ENCODE data around the gene LZTR1.
A peak's percentile ranks its signal among the peaks of the same experiment; 100 is the strongest.

LZTR1 gene

DNA sequence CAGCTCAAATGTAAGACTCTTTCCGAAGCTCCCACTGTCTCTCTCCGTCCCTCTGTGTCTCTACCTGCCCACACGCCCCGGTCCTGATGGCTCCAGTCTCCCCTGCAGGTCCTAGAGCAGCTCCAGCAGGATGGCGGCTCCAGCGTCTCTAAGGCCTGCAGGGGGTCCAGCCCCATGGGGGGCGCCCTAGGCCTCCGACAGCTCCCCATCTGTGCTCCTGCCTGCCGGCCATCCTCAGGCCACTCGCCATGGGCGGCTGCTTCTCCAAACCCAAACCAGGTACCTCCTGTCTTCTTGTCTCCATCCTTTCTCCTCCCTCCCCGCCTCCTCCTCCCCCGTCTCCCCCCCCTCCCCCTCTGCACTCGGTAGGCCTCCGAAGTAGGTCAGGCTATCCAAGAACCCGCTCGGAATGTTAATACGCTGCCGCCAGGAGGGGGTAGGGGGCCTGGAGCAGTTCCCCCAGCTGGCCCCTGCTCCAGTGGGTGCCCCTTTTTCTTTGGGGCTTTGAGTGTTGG lies 14.3 kb upstream of the LZTR1 start:
- Histone ChIP-seq H3K23ac (ENCODE audit: low read depth, low read length, poor library complexity) (peak overlapping the region; percentile 69), H3K18ac (ENCODE audit: low read length) (peak overlapping the region; percentile 95), H3K36me3 (replicated peaks in 1 of 2; ENCODE audit: control insufficient read depth in 2 of 2, insufficient read depth in 2 of 2, low read length in 2 of 2) (no peaks in the 10 kb centered on the region), H3K27me3 (ENCODE audit: control insufficient read depth in 3 of 3, insufficient read depth in 3 of 3, low read depth in 1 of 3, low read length in 3 of 3) (peaks cover 0 to 46% (median 0%) of the 10 kb centered on the region in 3 experiments), H3K27ac (replicated peaks; ENCODE audit: low read length) (peak overlapping the region; percentile 46), H3K4me1 (ENCODE audit: control insufficient read depth in 2 of 2, insufficient read depth in 1 of 2, low read depth in 1 of 2, low read length in 2 of 2) (peaks cover 32 to 37% of the 10 kb centered on the region in 2 donors), H3K79me1 (ENCODE audit: low read depth, low read length) (peaks cover 3% of the 10 kb centered on the region), H2BK12ac (ENCODE audit: low read length) (peak overlapping the region; percentile 95), H3K9ac (ENCODE audit: low read depth, low read length, poor library complexity) (peak overlapping the region; percentile 78), H2BK15ac (ENCODE audit: low read length) (peak overlapping the region; percentile 86), H3K4me2 (ENCODE audit: insufficient read depth, low read length, poor library complexity, severe bottlenecking) (no peak overlapping the region), H3K14ac (ENCODE audit: low read length) (no peak overlapping the region), H2AFZ (ENCODE audit: low read length) (peak overlapping the region; percentile 52), H3K4me3 (ENCODE audit: low read length in 2 of 2) (no peak overlapping the region), H4K91ac (ENCODE audit: low read depth, low read length, poor library complexity) (no peak overlapping the region), H2BK120ac (ENCODE audit: low read depth, low read length) (peak overlapping the region; percentile 88), H3K9me3 (replicated peaks in 1 of 2; ENCODE audit: control insufficient read depth in 2 of 2, insufficient read depth in 1 of 2, low read depth in 1 of 2, low read length in 2 of 2) (no peaks in the 10 kb centered on the region), H2BK5ac (ENCODE audit: low read length) (peak overlapping the region; percentile 56), H3K4ac (ENCODE audit: low read length) (peak overlapping the region; percentile 70), H4K8ac (ENCODE audit: low read depth, low read length) (no peak overlapping the region), H2AK5ac (ENCODE audit: low read depth, low read length) (peak overlapping the region; percentile 95)
- WGBS, 2 donors (ENCODE audit: extremely low coverage in 2 of 2, insufficient read length in 2 of 2, insufficient replicate concordance in 1 of 2), result no CpG with 5 or more reads among the region's 19 CpGs
- no peak for DNase-seq (ENCODE audit: low spot score)

- Histone ChIP-seq H3K4me1 (ENCODE audit: control insufficient read depth in 2 of 2, insufficient read depth in 1 of 2, low read depth in 1 of 2, low read length in 2 of 2) (peaks cover 35 to 38% of the 10 kb centered on the region in 2 donors), H3K23ac (ENCODE audit: low read depth, low read length, poor library complexity) (peak overlapping the region; percentile 40), H3K18ac (ENCODE audit: low read length) (peak overlapping the region; percentile 95), H4K8ac (ENCODE audit: low read depth, low read length) (no peak overlapping the region), H3K9ac (ENCODE audit: low read depth, low read length, poor library complexity) (no peak overlapping the region), H3K14ac (ENCODE audit: low read length) (no peak overlapping the region), H3K4me2 (ENCODE audit: insufficient read depth, low read length, poor library complexity, severe bottlenecking) (no peak overlapping the region), H3K27ac (replicated peaks; ENCODE audit: low read length) (peak overlapping the region; percentile 46), H3K79me1 (ENCODE audit: low read depth, low read length) (peaks cover 3% of the 10 kb centered on the region), H2BK15ac (ENCODE audit: low read length) (peak overlapping the region; percentile 86), H2BK120ac (ENCODE audit: low read depth, low read length) (peak overlapping the region; percentile 95), H3K9me3 (replicated peaks in 1 of 2; ENCODE audit: control insufficient read depth in 2 of 2, insufficient read depth in 1 of 2, low read depth in 1 of 2, low read length in 2 of 2) (no peaks in the 10 kb centered on the region), H3K36me3 (replicated peaks in 1 of 2; ENCODE audit: control insufficient read depth in 2 of 2, insufficient read depth in 2 of 2, low read length in 2 of 2) (no peaks in the 10 kb centered on the region), H2BK5ac (ENCODE audit: low read length) (peak overlapping the region; percentile 43), H2AK5ac (ENCODE audit: low read depth, low read length) (peak overlapping the region; percentile 95), H4K91ac (ENCODE audit: low read depth, low read length, poor library complexity) (no peak overlapping the region), H2AFZ (ENCODE audit: low read length) (peak overlapping the region; percentile 52), H3K27me3 (ENCODE audit: control insufficient read depth in 3 of 3, insufficient read depth in 3 of 3, low read depth in 1 of 3, low read length in 3 of 3) (peaks cover 0 to 39% (median 0%) of the 10 kb centered on the region in 3 experiments), H3K4me3 (ENCODE audit: low read length in 2 of 2) (no peak overlapping the region), H3K4ac (ENCODE audit: low read length) (no peak overlapping the region), H2BK12ac (ENCODE audit: low read length) (peak overlapping the region; percentile 95)
- WGBS, 2 donors (ENCODE audit: extremely low coverage in 2 of 2, insufficient read length in 2 of 2, insufficient replicate concordance in 1 of 2), result no CpG with 5 or more reads among the region's 7 CpGs
- no peak for DNase-seq (ENCODE audit: low spot score)
These were observed 13.7 kb upstream of the LZTR1 start for GRCh38 chr22:20968281-20968977.

DNA sequence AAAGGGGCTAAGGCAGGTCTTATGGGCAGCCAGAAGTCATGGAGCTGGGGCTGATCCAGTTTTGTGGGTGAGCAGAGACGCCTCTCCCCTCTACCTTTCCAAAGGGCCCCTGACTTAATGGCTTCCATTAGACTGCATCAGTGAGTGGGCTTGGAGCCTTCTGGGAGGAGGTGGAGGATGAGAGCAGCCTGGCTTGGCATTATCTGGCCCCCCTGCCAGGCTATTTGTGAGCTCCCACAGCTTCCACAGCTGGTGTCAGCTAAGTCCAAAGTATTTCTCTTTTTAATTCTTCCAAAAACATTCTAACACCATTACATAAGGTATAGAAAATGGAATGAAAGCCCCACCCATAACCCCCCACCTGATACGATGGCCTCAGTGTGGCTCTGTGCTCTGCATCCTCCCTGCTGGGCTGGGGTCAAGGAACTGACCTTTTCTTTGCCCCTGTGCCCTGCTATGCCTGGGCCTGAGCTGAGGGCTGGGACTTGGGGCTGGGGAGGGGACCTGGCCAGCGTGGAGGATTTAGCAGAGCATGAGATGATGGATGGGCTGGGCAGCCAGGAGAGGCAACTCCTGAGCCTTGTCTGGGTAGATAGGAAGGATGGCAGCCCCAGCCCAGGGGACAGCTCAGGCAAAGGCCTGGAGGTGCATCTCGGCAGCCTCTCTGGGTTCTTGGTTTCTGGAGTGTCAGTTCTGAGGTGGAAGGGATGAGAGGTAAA lies 11.0 kb upstream of the LZTR1 start:
- H2BK12ac ChIP-seq (ENCODE audit: low read length), result no peak overlapping the region
- no peak overlapping the region for H4K91ac ChIP-seq (ENCODE audit: low read depth, low read length, poor library complexity)
- H3K27me3 ChIP-seq (ENCODE audit: control insufficient read depth in 3 of 3, insufficient read depth in 3 of 3, low read depth in 1 of 3, low read length in 3 of 3), result peaks cover 0 to 15% (median 0%) of the 10 kb centered on the region in 3 experiments
- H3K36me3 ChIP-seq (replicated peaks in 1 of 2; ENCODE audit: control insufficient read depth in 2 of 2, insufficient read depth in 2 of 2, low read length in 2 of 2), result no peaks in the 10 kb centered on the region
- H3K79me1 ChIP-seq (ENCODE audit: low read depth, low read length), result no peaks in the 10 kb centered on the region
- H3K4me3 ChIP-seq (ENCODE audit: low read length in 2 of 2), result no peak overlapping the region
- H2BK120ac ChIP-seq (ENCODE audit: low read depth, low read length), result no peak overlapping the region
- no peak overlapping the region for H2AFZ ChIP-seq (ENCODE audit: low read length)
- H3K14ac ChIP-seq (ENCODE audit: low read length), result no peak overlapping the region
- no peak overlapping the region for H3K23ac ChIP-seq (ENCODE audit: low read depth, low read length, poor library complexity)
- peak overlapping the region; percentile 19 for H3K4me2 ChIP-seq (ENCODE audit: insufficient read depth, low read length, poor library complexity, severe bottlenecking)
- H4K8ac ChIP-seq (ENCODE audit: low read depth, low read length), result no peak overlapping the region
- peaks cover 28 to 39% of the 10 kb centered on the region in 2 donors for H3K4me1 ChIP-seq (ENCODE audit: control insufficient read depth in 2 of 2, insufficient read depth in 1 of 2, low read depth in 1 of 2, low read length in 2 of 2)
- WGBS, 2 donors (ENCODE audit: extremely low coverage in 2 of 2, insufficient read length in 2 of 2, insufficient replicate concordance in 1 of 2), result no CpG with 5 or more reads among the region's 4 CpGs
- no peak overlapping the region for H3K4ac ChIP-seq (ENCODE audit: low read length)
- peak; percentile 78 for DNase-seq (ENCODE audit: low spot score)
- H3K27ac ChIP-seq (replicated peaks; ENCODE audit: low read length), result peak overlapping the region; percentile 84
- H3K9ac ChIP-seq (ENCODE audit: low read depth, low read length, poor library complexity), result no peak overlapping the region
- peak overlapping the region; percentile 86 for H3K18ac ChIP-seq (ENCODE audit: low read length)
- H3K9me3 ChIP-seq (replicated peaks in 1 of 2; ENCODE audit: control insufficient read depth in 2 of 2, insufficient read depth in 1 of 2, low read depth in 1 of 2, low read length in 2 of 2), result no peaks in the 10 kb centered on the region
- no peak overlapping the region for H2BK15ac ChIP-seq (ENCODE audit: low read length)
- H2BK5ac ChIP-seq (ENCODE audit: low read length), result peak overlapping the region; percentile 83
- peak overlapping the region; percentile 8 for H2AK5ac ChIP-seq (ENCODE audit: low read depth, low read length)
